ENCODE data around the gene PALM. TPM values are rescaled to one million over a fixed set of nuclear protein-coding genes. Genes with fewer than 3 reads are reported as not detected.

The PALM gene
- total RNA-seq, 1 donor, result 5.7 TPM

GRCh38 chr19:729965-730668 lies 21.4 kb downstream of the PALM start:
- no peak for DNase-seq (ENCODE audit: low read depth)
- H3K4me3 ChIP-seq (ENCODE audit: low read depth, low read length), result no peak overlapping the region
- TF ChIP-seq, protein P1, sequence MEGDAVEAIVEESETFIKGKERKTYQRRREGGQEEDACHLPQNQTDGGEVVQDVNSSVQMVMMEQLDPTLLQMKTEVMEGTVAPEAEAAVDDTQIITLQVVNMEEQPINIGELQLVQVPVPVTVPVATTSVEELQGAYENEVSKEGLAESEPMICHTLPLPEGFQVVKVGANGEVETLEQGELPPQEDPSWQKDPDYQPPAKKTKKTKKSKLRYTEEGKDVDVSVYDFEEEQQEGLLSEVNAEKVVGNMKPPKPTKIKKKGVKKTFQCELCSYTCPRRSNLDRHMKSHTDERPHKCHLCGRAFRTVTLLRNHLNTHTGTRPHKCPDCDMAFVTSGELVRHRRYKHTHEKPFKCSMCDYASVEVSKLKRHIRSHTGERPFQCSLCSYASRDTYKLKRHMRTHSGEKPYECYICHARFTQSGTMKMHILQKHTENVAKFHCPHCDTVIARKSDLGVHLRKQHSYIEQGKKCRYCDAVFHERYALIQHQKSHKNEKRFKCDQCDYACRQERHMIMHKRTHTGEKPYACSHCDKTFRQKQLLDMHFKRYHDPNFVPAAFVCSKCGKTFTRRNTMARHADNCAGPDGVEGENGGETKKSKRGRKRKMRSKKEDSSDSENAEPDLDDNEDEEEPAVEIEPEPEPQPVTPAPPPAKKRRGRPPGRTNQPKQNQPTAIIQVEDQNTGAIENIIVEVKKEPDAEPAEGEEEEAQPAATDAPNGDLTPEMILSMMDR (IDR thresholded peaks at IDR 0.05; ENCODE audit: insufficient read depth, low read length), result no peak

GRCh38 chr19:731000-731399 lies 22.3 kb downstream of the PALM start:
- no peak overlapping the region for H3K4me3 ChIP-seq (ENCODE audit: low read depth, low read length)
- TF ChIP-seq, protein P1 (IDR thresholded peaks at IDR 0.05; ENCODE audit: insufficient read depth, low read length), result no peak
- no peak for DNase-seq (ENCODE audit: low read depth)

DNA sequence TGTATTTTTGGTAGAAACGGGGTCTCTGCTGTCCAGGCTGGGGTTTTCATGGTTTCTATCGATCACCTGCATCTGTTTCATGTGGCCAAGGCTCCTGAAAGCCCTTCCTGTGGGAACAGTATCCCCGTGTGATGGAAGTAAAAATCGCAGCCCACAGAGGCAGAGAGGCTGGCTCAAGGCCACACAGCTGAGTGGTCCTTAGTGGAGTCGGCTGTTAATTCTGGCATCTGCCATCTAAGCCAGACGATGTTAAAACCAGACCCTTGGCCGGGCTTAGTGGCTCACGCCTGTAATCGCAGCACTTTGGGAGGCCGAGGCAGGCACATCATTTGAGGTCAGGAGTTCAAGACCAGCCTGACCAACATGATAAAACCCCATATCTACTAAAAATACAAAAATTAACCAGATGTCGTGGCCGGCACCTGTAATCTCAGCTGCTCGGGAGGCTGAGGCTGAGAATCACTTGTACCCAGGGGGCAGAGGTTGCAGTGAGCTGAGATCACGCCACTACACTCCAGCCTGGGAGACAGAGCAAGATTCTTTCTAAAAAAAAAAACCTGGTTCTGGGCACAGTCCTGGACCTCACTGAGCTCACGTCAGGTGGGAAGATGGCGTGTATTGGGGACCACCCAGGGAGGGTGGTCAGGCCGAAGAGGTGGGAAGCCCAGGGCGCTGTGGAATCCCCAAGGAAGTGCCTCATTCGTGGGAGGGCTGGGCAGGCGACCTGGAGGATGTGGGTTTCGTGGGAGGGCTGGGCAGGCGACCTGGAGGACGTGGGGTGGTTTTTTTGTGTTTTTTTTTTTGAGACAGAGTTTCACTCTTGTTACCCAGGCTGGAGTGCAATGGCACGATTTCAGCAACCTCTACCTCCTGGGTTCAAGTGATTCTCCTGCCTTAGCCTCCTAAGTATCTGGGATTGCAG lies 23.7 kb downstream of the PALM start:
- DNase-seq (ENCODE audit: low read depth), result no peak
- TF ChIP-seq, protein P1 (IDR thresholded peaks at IDR 0.05; ENCODE audit: insufficient read depth, low read length), result no peak

DNA sequence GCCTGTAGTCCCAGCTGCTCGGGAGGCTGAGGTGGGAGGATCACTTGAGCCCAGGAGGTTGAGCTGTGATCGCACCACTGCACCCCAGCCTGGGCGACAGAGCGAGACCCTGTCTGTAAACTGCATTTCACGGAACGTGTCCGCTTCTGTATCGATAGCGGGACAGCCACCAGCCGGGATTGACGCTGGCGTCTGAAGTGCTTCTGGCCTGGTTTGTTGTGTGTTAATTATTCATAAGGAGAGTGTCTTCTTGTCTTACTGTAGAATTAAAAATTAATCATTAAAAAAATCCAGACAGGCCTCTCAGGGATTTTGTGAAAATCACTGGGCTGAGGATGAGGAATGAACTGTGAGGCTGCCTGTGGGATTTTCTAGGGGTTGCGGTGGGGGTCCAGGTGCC lies 26.0 kb downstream of the PALM start:
- TF ChIP-seq, protein P1 (IDR thresholded peaks at IDR 0.05; ENCODE audit: insufficient read depth, low read length), result no peak
- DNase-seq (ENCODE audit: low read depth), result no peak
- no peak overlapping the region for H3K4me3 ChIP-seq (ENCODE audit: low read depth, low read length)

More for the DNA sequence above, 23.7 kb downstream of the PALM start:
- no peak overlapping the region for H3K4me3 ChIP-seq (ENCODE audit: low read depth, low read length)

GRCh38 chr19:736125-736524 lies 27.4 kb downstream of the PALM start:
- no peak overlapping the region for H3K4me3 ChIP-seq (ENCODE audit: low read depth, low read length)
- DNase-seq (ENCODE audit: low read depth), result no peak
- TF ChIP-seq, protein P1 (IDR thresholded peaks at IDR 0.05; ENCODE audit: insufficient read depth, low read length), result no peak

DNA sequence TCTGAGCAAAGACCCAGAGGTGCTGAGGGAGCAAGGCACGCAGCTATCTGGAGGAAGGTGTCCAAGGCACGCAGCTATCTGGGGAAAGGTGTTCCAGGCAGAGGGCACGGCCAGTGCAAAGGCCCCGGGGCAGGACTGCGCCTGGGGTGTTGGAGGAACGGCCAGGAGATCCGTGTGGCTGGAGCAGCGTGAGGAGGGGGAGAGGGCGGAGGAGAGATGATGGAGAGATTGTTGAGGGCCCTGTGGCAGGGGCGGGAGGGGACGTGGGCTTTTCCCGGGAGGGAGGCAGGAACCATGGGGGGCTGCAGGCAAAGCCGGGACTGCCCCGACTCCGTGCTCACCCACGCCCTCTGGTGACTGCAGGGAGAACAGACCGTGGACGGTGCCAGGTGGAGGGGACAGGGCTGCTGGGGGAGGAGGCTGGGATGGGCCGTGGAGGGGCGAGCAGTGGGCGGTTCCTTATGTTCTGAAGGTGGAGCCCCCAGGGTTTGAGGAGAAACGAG lies 28.9 kb downstream of the PALM start:
- TF ChIP-seq, protein P1 (IDR thresholded peaks at IDR 0.05; ENCODE audit: insufficient read depth, low read length), result peak; percentile 70
- DNase-seq (ENCODE audit: low read depth), result no peak
- H3K4me3 ChIP-seq (ENCODE audit: low read depth, low read length), result no peak overlapping the region

Data from fibroblast of the aortic adventitia (primary cell).